ENCODE results near the gene ABR. TPM values are rescaled to one million over a fixed set of nuclear protein-coding genes. Genes with fewer than 3 reads are reported as not detected.

The ABR gene
- polyA plus RNA-seq, 1 experiment, result 65.4 TPM

DNA sequence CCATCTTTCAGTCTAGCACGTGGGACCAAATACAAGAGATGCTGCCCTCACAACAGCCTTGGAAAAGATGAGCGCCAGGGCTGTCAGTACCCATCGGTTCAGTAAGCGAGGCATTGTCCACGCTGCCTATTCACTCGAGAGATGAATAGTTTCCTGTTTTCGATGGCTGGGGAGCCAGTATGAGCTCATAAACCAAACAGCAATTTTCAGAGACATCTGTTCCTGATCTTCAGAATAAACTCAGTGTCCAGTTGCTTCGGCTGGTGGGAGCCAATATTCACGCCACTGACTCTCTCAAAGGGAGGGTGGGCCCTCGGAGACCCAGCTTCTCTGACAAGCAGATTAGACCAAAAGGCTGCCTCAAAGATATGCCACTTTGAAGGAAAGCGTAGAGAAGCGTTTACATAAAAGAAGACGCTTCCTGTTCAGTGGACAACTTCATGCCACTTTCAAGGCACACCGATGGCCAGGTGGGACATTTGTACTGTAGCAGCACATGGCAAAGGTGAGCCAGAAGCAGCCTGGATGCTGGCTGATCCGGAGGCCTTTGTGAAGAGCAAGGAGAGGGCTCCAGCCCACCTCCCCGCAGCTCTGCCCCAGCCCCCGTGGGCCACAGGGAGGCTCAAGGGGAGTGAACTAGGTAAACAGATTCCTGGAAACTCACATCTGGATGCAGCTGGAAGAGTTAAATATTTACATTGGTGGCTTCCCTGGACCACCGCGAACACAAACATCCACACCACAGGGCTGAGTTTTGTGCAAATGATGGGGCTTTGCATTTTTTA is 176.8 kb downstream of the ABR start:
- peak; percentile 36 for DNase-seq (ENCODE audit: low read depth)
- peaks cover 25% of the 10 kb centered on the region for H3K36me3 ChIP-seq (ENCODE audit: control insufficient read depth, insufficient read depth, low read length)
- POLR2A ChIA-PET, result interaction anchor here (0.5 kb wide), 1 partner anchor 601 kb away, joined by 3 read pairs; no protein-coding TSS in a partner anchor
- CTCF ChIA-PET, result interaction anchor here (1.0 to 5.2 kb wide), 3 partner anchors 53 to 250 kb away, joined by 3 to 54 read pairs (median 5); no protein-coding TSS in a partner anchor
- no peaks in the 10 kb centered on the region for H3K27me3 ChIP-seq (ENCODE audit: control insufficient read depth, insufficient read depth, low read length)
- H3K4me3 ChIP-seq (ENCODE audit: low read depth, low read length), result no peak overlapping the region
- TF ChIP-seq, protein P1, sequence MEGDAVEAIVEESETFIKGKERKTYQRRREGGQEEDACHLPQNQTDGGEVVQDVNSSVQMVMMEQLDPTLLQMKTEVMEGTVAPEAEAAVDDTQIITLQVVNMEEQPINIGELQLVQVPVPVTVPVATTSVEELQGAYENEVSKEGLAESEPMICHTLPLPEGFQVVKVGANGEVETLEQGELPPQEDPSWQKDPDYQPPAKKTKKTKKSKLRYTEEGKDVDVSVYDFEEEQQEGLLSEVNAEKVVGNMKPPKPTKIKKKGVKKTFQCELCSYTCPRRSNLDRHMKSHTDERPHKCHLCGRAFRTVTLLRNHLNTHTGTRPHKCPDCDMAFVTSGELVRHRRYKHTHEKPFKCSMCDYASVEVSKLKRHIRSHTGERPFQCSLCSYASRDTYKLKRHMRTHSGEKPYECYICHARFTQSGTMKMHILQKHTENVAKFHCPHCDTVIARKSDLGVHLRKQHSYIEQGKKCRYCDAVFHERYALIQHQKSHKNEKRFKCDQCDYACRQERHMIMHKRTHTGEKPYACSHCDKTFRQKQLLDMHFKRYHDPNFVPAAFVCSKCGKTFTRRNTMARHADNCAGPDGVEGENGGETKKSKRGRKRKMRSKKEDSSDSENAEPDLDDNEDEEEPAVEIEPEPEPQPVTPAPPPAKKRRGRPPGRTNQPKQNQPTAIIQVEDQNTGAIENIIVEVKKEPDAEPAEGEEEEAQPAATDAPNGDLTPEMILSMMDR (IDR thresholded peaks at IDR 0.05; ENCODE audit: insufficient read depth, low read depth, low read length), result no peak

DNA sequence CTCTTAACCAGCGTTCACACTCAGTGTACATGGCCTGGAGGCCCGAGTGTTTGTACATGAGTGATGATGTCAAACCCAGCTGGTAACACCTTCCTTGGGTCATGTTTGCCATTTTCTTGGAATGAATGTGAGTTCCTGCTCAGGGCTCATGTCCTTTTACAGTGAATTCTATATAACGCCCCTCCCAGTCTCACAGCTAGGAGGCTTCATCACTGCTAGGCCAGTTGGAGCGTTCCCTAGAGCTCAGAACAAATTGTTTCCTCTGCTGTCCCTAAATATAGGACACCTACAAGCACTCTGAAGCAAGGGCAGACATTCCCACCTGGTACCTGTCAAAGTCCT is 177.4 kb downstream of the ABR start:
- POLR2A ChIA-PET, result interaction anchor here (0.5 kb wide), 1 partner anchor 600 kb away, joined by 3 read pairs; no protein-coding TSS in a partner anchor
- TF ChIP-seq, protein P1 (IDR thresholded peaks at IDR 0.05; ENCODE audit: insufficient read depth, low read depth, low read length), result no peak
- H3K27me3 ChIP-seq (ENCODE audit: control insufficient read depth, insufficient read depth, low read length), result no peaks in the 10 kb centered on the region
- no peak for DNase-seq (ENCODE audit: low read depth)
- H3K36me3 ChIP-seq (ENCODE audit: control insufficient read depth, insufficient read depth, low read length), result peaks cover 22% of the 10 kb centered on the region
- no peak overlapping the region for H3K4me3 ChIP-seq (ENCODE audit: low read depth, low read length)
- CTCF ChIA-PET, result interaction anchor here (1.0 to 5.2 kb wide), 3 partner anchors 54 to 250 kb away, joined by 3 to 54 read pairs (median 5); no protein-coding TSS in a partner anchor

DNA sequence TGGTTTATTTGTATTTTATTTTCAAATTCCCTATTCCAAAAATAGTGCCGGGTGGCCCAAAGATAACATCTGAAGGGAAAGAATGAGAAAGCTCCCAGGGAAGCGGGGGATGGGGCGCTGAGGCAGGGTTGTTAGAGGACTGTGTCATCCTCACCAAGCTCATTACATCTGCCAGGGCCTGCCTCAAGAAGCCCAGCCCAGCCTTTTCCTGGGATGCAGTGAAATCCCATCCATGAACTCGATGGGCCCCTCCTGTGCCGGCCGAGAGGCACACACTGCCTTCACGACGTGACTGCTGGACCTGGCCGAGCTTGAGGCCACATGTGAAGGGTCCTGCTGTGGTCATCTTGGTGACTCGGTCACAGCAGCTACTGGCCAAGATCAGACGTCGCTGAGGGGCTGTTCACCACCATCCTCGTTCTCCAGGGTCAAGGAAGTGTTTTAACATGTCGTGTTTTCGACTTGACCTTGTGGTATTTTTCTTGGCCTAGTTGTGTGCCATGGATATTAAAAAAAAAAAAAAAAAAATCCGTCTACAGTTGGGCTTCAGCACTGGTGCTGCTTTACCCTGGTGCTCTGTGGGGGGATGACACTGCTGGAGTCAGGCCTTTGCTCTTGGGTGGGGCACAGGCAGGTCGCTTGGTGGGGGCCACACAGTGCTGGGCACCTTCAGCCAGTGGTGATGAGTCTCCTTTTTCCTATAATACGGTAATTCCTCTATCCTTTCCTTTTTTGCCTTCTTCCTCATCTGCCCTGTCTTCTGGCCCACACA is 178.0 kb downstream of the ABR start:
- Histone ChIP-seq H3K36me3 (ENCODE audit: control insufficient read depth, insufficient read depth, low read length) (peaks cover 19% of the 10 kb centered on the region), H3K4me3 (ENCODE audit: low read depth, low read length) (no peak overlapping the region), H3K27me3 (ENCODE audit: control insufficient read depth, insufficient read depth, low read length) (no peaks in the 10 kb centered on the region)
- ChIA-PET CTCF (interaction anchor here (0.6 to 5.2 kb wide), 7 partner anchors 22 to 302 kb away, joined by 3 to 54 read pairs (median 3); partner anchors contain the start of gene NXN), POLR2A (interaction anchor here (0.6 kb wide), 2 partner anchors 168 to 249 kb away, joined by 3 read pairs; no protein-coding TSS in a partner anchor)
- DNase-seq (ENCODE audit: low read depth), result peak; percentile 44
- TF ChIP-seq, protein P1 (IDR thresholded peaks at IDR 0.05; ENCODE audit: insufficient read depth, low read depth, low read length), result no peak

DNA sequence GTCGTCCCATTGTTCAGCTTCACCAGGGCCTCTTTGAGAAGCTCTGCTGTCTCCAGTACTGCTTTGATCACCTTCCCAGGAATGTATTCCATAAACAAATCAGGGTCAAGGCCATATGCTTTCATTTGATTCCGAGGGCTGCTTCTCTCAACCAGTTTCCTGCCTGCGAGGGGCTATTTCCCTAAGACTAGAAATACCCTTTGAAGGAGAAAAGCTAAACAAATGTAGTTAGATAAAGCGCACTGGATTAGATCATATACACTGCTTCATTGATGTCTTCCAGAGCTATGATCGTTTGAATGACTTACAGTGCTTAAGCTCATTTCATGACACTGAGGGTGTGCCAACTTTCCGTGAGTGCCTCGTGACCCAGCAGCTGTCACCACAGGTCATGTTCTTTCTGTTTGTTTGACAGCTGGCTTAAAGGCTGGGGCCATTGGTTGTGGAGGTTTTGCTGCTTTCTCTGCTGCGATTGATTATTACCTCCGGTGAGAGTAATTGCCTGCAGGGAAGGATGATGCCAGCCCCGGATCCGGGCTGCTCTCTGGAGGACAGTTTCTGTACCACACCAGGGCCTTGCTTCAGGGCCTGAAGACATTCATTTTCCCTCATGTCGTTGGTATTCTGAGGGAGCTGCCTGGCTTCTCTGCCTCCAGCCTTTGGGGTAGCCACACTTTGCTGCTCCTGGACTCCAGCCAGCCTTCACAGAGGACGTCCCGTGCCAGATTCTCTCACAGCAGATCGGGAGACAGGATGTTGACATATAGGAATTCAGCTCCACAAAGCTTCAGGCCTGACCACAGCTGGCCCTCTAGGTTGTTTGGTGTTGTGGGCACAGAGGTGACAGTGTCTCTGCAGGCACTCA is 179.0 kb downstream of the ABR start:
- Histone ChIP-seq H3K36me3 (ENCODE audit: control insufficient read depth, insufficient read depth, low read length) (peaks cover 16% of the 10 kb centered on the region), H3K4me3 (ENCODE audit: low read depth, low read length) (no peak overlapping the region), H3K27me3 (ENCODE audit: control insufficient read depth, insufficient read depth, low read length) (no peaks in the 10 kb centered on the region)
- POLR2A ChIA-PET, result interaction anchor here (0.6 kb wide), 2 partner anchors 167 to 248 kb away, joined by 3 read pairs; no protein-coding TSS in a partner anchor
- no peak for DNase-seq (ENCODE audit: low read depth)
- TF ChIP-seq, protein P1 (IDR thresholded peaks at IDR 0.05; ENCODE audit: insufficient read depth, low read depth, low read length), result 0 out of 2 replicates have a peak, but pooled peaks have one; percentile 28
- CTCF ChIA-PET, result interaction anchor here (0.5 to 5.2 kb wide), 10 partner anchors 17 to 301 kb away, joined by 3 to 54 read pairs (median 4); partner anchors contain the start of gene NXN

All from BJ (cell line).